GM12875 (cell line): Measurements from ENCODE around the gene GLIS1.

Experiments used
- H3K4me3 ChIP-seq: one replicate; pipeline ENCODE4 v1.5.1; 2011; ENCODE audit warnings: low read depth, low read length, control low read depth
- CTCF ChIP-seq: IDR thresholded peaks from 2 replicates; pipeline ENCODE4 v1.5.1; 2011; ENCODE audit warnings: low read depth, mild to moderate bottlenecking, control low read depth, inconsistent platforms, low read length, moderate library complexity, borderline replicate concordance; ENCODE audit not compliant: insufficient read depth

GLIS1 gene

DNA sequence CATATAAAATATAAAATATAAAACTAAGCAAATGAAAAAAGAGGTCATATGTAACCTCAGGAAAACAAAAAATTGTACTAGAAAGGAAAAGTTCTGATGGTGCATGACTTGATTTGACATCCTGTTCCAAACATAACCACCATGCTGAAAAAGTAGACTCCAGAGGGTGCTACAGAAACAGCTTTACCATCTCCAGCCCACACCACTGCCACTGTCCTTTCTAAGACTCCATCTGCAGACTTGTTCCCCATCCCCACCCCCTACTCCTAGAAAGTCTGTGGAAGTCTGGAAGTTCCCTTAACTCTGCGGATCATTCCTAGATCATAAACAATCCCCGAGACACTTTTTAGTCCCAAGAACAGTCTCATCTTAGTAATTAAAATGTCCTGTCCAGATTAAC lies 20.5 kb downstream of the GLIS1 start:
- no peak for TF ChIP-seq CTCF
- H3K4me3 ChIP-seq, result no peak overlapping the region

DNA sequence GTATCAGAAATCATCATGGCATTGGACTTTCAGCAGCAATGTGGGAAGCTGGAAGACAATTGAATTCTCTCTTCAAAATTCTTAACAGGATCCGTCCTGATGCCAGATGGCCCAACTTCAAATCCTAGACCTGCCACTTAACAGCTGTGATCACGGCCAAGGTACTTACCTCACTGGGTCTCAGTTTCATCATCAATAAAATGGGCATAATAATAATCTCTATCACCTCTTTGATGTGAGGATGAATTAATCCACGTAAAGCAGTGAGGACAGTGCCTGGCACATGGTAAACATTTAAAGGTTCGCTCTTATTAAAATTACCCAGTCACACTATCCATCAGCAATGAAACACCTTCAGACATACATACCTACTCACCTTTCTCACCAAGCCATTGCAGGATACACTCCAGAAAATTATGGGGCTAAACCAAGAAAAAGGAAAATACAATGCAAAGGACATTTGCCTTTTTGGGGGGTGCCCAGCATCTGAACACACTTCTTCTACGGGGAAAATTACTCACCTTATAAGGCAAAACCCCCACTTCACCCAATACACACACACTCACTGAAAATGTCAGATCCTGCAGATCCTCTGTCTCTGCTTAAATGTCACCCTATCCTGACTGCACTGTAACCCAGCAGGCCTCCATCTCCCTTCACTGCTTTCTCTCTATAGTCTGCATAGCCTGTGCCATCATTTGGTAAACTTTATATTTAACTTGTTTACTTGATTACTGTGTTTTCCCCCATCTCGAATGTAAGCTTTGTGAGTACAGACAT lies 21.7 kb downstream of the GLIS1 start:
- H3K4me3 ChIP-seq, result no peak overlapping the region
- no peak for TF ChIP-seq CTCF

GRCh38 chr1:53716150-53716549 lies 22.8 kb downstream of the GLIS1 start:
- H3K4me3 ChIP-seq, result no peak overlapping the region
- no peak for TF ChIP-seq CTCF

- no peak overlapping the region for H3K4me3 ChIP-seq
- TF ChIP-seq CTCF, result peak; percentile 71
Measured at GRCh38 chr1:53715478-53715877, 23.5 kb downstream of the GLIS1 start.

DNA sequence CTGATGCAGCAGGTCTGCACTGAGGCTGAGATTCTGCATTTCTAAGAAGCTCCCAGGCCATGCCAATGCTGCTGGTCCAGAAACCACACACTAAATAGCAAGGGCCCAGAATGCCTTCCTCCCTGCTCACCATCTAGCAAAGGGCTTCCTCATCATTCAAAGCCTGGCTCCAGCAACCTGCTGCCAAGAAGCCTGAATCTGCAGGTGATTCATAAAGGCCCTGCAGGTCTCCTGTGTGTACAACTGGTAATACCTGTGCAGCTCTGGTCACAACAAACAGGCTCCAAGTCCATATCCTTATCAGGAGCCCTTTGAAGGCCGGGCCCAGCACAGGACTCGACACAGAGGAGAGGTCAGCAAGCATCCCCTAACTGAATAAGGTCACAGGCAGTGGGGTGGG lies 26.7 kb downstream of the GLIS1 start:
- TF ChIP-seq CTCF, result no peak
- no peak overlapping the region for H3K4me3 ChIP-seq

- no peak overlapping the region for H3K4me3 ChIP-seq
- TF ChIP-seq CTCF, result no peak
Measured at GRCh38 chr1:53710584-53710983, 28.4 kb downstream of the GLIS1 start.

GRCh38 chr1:53708687-53709086 lies 30.3 kb downstream of the GLIS1 start:
- TF ChIP-seq CTCF, result no peak
- H3K4me3 ChIP-seq, result no peak overlapping the region
